PFSK-1 (cell line): ENCODE data around the gene RPUSD1.

Source experiments
- FOXP2 ChIP-seq: optimal IDR thresholded peaks from 2 replicates; pipeline ENCODE3; 2011; ENCODE audit warnings: borderline replicate concordance, control low read depth, inconsistent platforms; ENCODE audit not compliant: insufficient read depth; ENCODE audit errors: extremely low read length, extremely low read depth
- POLR2AphosphoS5 ChIP-seq: IDR thresholded peaks from 2 replicates; pipeline ENCODE4 v1.6.1; 2012; ENCODE audit warnings: low read depth, mild to moderate bottlenecking, control low read depth, low read length, moderate library complexity
- REST ChIP-seq, 2 experiments: IDR thresholded peaks; 2 replicates each; pipeline versions ENCODE4 v1.6.1 to v1.8.0; 2011 to 2012; ENCODE audit warnings: low read depth in 2 of 2, low read length in 2 of 2, control low read depth in 1 of 2, inconsistent platforms in 1 of 2, mild to moderate bottlenecking in 1 of 2, moderate library complexity in 1 of 2; ENCODE audit not compliant: insufficient read depth in 1 of 2
- SIN3A ChIP-seq: IDR thresholded peaks from 2 replicates; pipeline ENCODE4 v1.6.1; 2012; ENCODE audit warnings: mild to moderate bottlenecking, low read length, moderate library complexity, borderline replicate concordance; ENCODE audit not compliant: insufficient read depth
- TAF1 ChIP-seq: IDR thresholded peaks from 2 replicates; pipeline ENCODE4 v1.6.1; 2012; ENCODE audit warnings: low read length, control low read depth, borderline replicate concordance; ENCODE audit not compliant: insufficient read depth

RPUSD1 gene

GRCh38 chr16:765488-765865 is 22.7 kb downstream of the RPUSD1 start:
- TF ChIP-seq SIN3A (no peak), FOXP2 (no peak), TAF1 (no peak), POLR2AphosphoS5 (no peak), REST (IDR thresholded peaks at IDR 0.05; ENCODE audit: insufficient read depth in 1 of 2, low read depth in 2 of 2, low read length in 2 of 2) (no peak)

- no peak for TF ChIP-seq REST (IDR thresholded peaks at IDR 0.05; ENCODE audit: insufficient read depth in 1 of 2, low read depth in 2 of 2, low read length in 2 of 2)
- TF ChIP-seq TAF1: no peak
- no peak for TF ChIP-seq SIN3A
- TF ChIP-seq POLR2AphosphoS5: no peak
- TF ChIP-seq FOXP2: no peak
Measured at GRCh38 chr16:764848-765487, 23.2 kb downstream of the RPUSD1 start.

GRCh38 chr16:764184-764750 is 23.9 kb downstream of the RPUSD1 start:
- TF ChIP-seq SIN3A (no peak), TAF1 (no peak), POLR2AphosphoS5 (no peak), REST (IDR thresholded peaks at IDR 0.05; ENCODE audit: insufficient read depth in 1 of 2, low read depth in 2 of 2, low read length in 2 of 2) (no peak), FOXP2 (no peak)

- TF ChIP-seq REST (IDR thresholded peaks at IDR 0.05; ENCODE audit: insufficient read depth in 1 of 2, low read depth in 2 of 2, low read length in 2 of 2): no peak
- TF ChIP-seq SIN3A: no peak
- no peak for TF ChIP-seq TAF1
- TF ChIP-seq FOXP2: no peak
- no peak for TF ChIP-seq POLR2AphosphoS5
Measured at GRCh38 chr16:763369-764183, 24.6 kb downstream of the RPUSD1 start.
